Hepatocyte (in vitro differentiated cells): Measurements from ENCODE around the gene GNG12.

Experiments used
- EZH2 ChIP-seq: fragments of 200-600 bp; sonication (generic); IDR thresholded peaks from 2 replicates; pipeline ENCODE4 v1.6.1; 2016; ENCODE audit warnings: antibody characterized with exemption, mild to moderate bottlenecking, borderline replicate concordance
- TF ChIP-seq, protein P1 (sequence below): fragments of 200-600 bp; sonication (generic); IDR thresholded peaks from 2 replicates; pipeline ENCODE4 v1.5.1; 2016; ENCODE audit warnings: antibody characterized with exemption, mild to moderate bottlenecking; ENCODE audit not compliant: poor library complexity

- TF ChIP-seq, protein P1, sequence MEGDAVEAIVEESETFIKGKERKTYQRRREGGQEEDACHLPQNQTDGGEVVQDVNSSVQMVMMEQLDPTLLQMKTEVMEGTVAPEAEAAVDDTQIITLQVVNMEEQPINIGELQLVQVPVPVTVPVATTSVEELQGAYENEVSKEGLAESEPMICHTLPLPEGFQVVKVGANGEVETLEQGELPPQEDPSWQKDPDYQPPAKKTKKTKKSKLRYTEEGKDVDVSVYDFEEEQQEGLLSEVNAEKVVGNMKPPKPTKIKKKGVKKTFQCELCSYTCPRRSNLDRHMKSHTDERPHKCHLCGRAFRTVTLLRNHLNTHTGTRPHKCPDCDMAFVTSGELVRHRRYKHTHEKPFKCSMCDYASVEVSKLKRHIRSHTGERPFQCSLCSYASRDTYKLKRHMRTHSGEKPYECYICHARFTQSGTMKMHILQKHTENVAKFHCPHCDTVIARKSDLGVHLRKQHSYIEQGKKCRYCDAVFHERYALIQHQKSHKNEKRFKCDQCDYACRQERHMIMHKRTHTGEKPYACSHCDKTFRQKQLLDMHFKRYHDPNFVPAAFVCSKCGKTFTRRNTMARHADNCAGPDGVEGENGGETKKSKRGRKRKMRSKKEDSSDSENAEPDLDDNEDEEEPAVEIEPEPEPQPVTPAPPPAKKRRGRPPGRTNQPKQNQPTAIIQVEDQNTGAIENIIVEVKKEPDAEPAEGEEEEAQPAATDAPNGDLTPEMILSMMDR, result no peak
- TF ChIP-seq EZH2, result no peak
These were observed 108.2 kb downstream of the GNG12 start for GRCh38 chr1:67724928-67725560.
